HepG2 (cell line): ENCODE results near the gene TMOD2. TPM values are rescaled to one million over a fixed set of nuclear protein-coding genes. Genes with fewer than 3 reads are reported as not detected.

Experiments
- BCLAF1 ChIP-seq: fragments of 450-650 bp; IDR thresholded peaks from 2 replicates; pipeline ENCODE4 v1.6.1; 2017; ENCODE audit warnings: mild to moderate bottlenecking
- DZIP1 ChIP-seq: sonication (generic); formaldehyde crosslinking; IDR thresholded peaks from 2 replicates; pipeline ENCODE4 v1.5.0; 2020; ENCODE audit warnings: mild to moderate bottlenecking, missing genetic modification reagents
- HDAC2 ChIP-seq: sonication (generic); formaldehyde crosslinking; IDR thresholded peaks from 2 replicates; pipeline ENCODE4 v1.4.0; 2020; ENCODE audit warnings: missing genetic modification reagents
- IRF9 ChIP-seq: sonication (generic); formaldehyde crosslinking; IDR thresholded peaks from 2 replicates; pipeline ENCODE4 v1.8.0; 2022; ENCODE audit warnings: missing genetic modification reagents, mild to moderate bottlenecking, borderline replicate concordance
- MAX ChIP-seq: IDR thresholded peaks from 2 replicates; pipeline ENCODE4 v1.6.1; 2012; ENCODE audit warnings: inconsistent platforms
- NCOA1 ChIP-seq: sonication (generic); formaldehyde crosslinking; IDR thresholded peaks from 2 replicates; pipeline ENCODE4 v1.9.0; 2021; ENCODE audit warnings: missing genetic modification reagents
- NFYC ChIP-seq: IDR thresholded peaks from 2 replicates; pipeline ENCODE4 v1.6.1; 2016; ENCODE audit warnings: missing genetic modification reagents, missing compliant biosample characterization
- PAXIP1 ChIP-seq: sonication (generic); formaldehyde crosslinking; conservative IDR thresholded peaks from 2 replicates; pipeline ENCODE4 v1.4.0; 2020; ENCODE audit warnings: mild to moderate bottlenecking, missing genetic modification reagents, moderate library complexity
- RCOR2 ChIP-seq: IDR thresholded peaks from 2 replicates; pipeline ENCODE4 v1.6.1; 2016; ENCODE audit warnings: missing biosample characterization, missing genetic modification reagents
- SSRP1 ChIP-seq: IDR thresholded peaks from 2 replicates; pipeline ENCODE4 v1.6.1; 2016; ENCODE audit warnings: control low read depth
- ZNF383 ChIP-seq: sonication (generic); formaldehyde crosslinking; IDR thresholded peaks from 2 replicates; pipeline ENCODE4 v1.4.0; 2020; ENCODE audit warnings: missing genetic modification reagents, mild to moderate bottlenecking, borderline replicate concordance
- ZNF556 ChIP-seq: sonication (generic); formaldehyde crosslinking; IDR thresholded peaks from 2 replicates; pipeline ENCODE4 v1.4.0; 2020; ENCODE audit warnings: mild to moderate bottlenecking, missing genetic modification reagents, borderline replicate concordance
- ZNF574 ChIP-seq: sonication (generic); formaldehyde crosslinking; IDR thresholded peaks from 2 replicates; pipeline ENCODE4 v1.4.0; 2020; ENCODE audit warnings: missing genetic modification reagents
- ZNF747 ChIP-seq: sonication (generic); formaldehyde crosslinking; IDR thresholded peaks from 2 replicates; pipeline ENCODE4 v1.8.1; 2023; ENCODE audit warnings: missing genetic modification reagents, mild to moderate bottlenecking, borderline replicate concordance
- ZNF839 ChIP-seq: sonication (generic); formaldehyde crosslinking; IDR thresholded peaks from 2 replicates; pipeline ENCODE4 v1.4.0; 2020; ENCODE audit warnings: missing genetic modification reagents, mild to moderate bottlenecking, borderline replicate concordance
- polyA plus RNA-seq, 8 experiments: library from polyadenylated mRNA; depleted of rRNA in 3 of 8; stranded (reverse) in 7 of 8; unstranded in 1 of 8; fragments of >200 nt; fragmentation: Illumina TruSeq in 4 of 8; extraction: Trizol in 4 of 8; gene quantifications; 2 replicates each; pipeline versions ENCODE4 v1.2.1 to v1.2.3, GENCODE V29; 2011 to 2016; ENCODE audit warnings: low read depth in 4 of 8, missing spikeins in 1 of 8, mixed read lengths in 1 of 8; ENCODE audit not compliant: insufficient read depth in 1 of 8
- total RNA-seq, 5 experiments: library from RNA; depleted of rRNA; stranded (reverse); fragments of >200 nt; fragmentation: Illumina TruSeq; extraction: Trizol; gene quantifications; 2 replicates each; pipeline ENCODE4 v1.2.3, GENCODE V29; 2016; ENCODE audit warnings: low read depth in 1 of 5

TMOD2 gene
- total and polyA plus RNA-seq, 2 of the 13 experiments (the other 11 are each of a cell fraction or from before 2014, with no cell fraction given) = 0.01 to 0.02 TPM

GRCh38 chr15:51829376-51830275 is 78.2 kb downstream of the TMOD2 start, which contains the start of gene TMOD3 (continued):
- TF ChIP-seq BCLAF1 (no peak), IRF9 (CRISPR knock-in tag) (peak; percentile 68; the same call in 1 of the 2 replicates), SSRP1 (CRISPR knock-in tag) (no peak), ZNF839 (no peak), DZIP1 (CRISPR knock-in tag) (no peak), RCOR2 (CRISPR knock-in tag) (no peak), ZNF383 (CRISPR knock-in tag) (no peak), ZNF747 (CRISPR knock-in tag) (no peak), ZNF574 (CRISPR knock-in tag) (peak; percentile 74), NFYC (CRISPR knock-in tag) (no peak), ZNF556 (CRISPR knock-in tag) (no peak), PAXIP1 (CRISPR knock-in tag) (no peak), MAX (no peak), NCOA1 (CRISPR knock-in tag) (no peak), HDAC2 (CRISPR knock-in tag) (peak; percentile 12; the same call in 1 of the 2 replicates)
